Breast epithelium (tissue), 4 donors: ENCODE data around the gene ORC1. TPM values are rescaled to one million over a fixed set of nuclear protein-coding genes. Genes with fewer than 3 reads are reported as not detected.
A peak's percentile ranks its signal among the peaks of the same experiment; 100 is the strongest.

Experiments
- DNase-seq, 2 donors: peaks; one replicate each; pipeline ENCODE4 v3.0.0-alpha.2; 2019; ENCODE audit warnings: low spot score in 2 of 2
- H3K27ac ChIP-seq, 2 donors: fragments of 200-600 bp; sonication (generic) in 1 of 2; one replicate each; pipeline ENCODE4 v1.5.1; 2016 to 2019; ENCODE audit warnings: mild to moderate bottlenecking in 1 of 2
- H3K27me3 ChIP-seq, 2 donors: fragments of 200-600 bp; sonication (generic) in 1 of 2; one replicate each; pipeline versions ENCODE4 v1.5.1 to v1.6.0; 2017 to 2019; ENCODE audit warnings: control low read depth in 1 of 2, mild to moderate bottlenecking in 1 of 2
- H3K36me3 ChIP-seq: fragments of 200-600 bp; one replicate; pipeline ENCODE4 v1.5.1; 2019
- H3K4me1 ChIP-seq, 2 donors: fragments of 200-600 bp; sonication (generic); one replicate each; pipeline ENCODE4 v1.5.1; 2016 to 2019; ENCODE audit warnings: control low read depth in 1 of 2
- H3K4me3 ChIP-seq, 3 donors: fragments of 200-600 bp; sonication (generic); 1 replicate in 2 of 3; 2 replicates in 1 of 3; pipeline ENCODE4 v1.5.1; 2016 to 2019; ENCODE audit warnings: mild to moderate bottlenecking in 3 of 3, moderate library complexity in 2 of 3
- H3K9me3 ChIP-seq, 2 donors: fragments of 200-600 bp; sonication (generic) in 1 of 2; one replicate each; pipeline ENCODE4 v1.5.1; 2016 to 2019; ENCODE audit warnings: control low read depth in 1 of 2
- POLR2A ChIP-seq: fragments of 450-650 bp; IDR thresholded peaks from one replicate; pipeline ENCODE4 v1.6.1; 2016; ENCODE audit warnings: antibody characterized with exemption, mild to moderate bottlenecking, moderate library complexity
- POLR2AphosphoS5 ChIP-seq, 3 donors: sonication (generic); formaldehyde crosslinking; IDR thresholded peaks; one replicate each; pipeline ENCODE4 v1.6.1; 2017; ENCODE audit warnings: antibody characterized with exemption in 3 of 3
- intact Hi-C: fragments of 100-400 bp; cut with DNase I; formaldehyde crosslinking; loops from one replicate; pipeline ENCODE4 v1.15.1; 2023; ENCODE audit warnings: low total_unique reads
- total RNA-seq, 3 donors: library from RNA; depleted of rRNA; stranded (reverse); fragments of >200 nt; gene quantifications; one replicate each; pipeline ENCODE4 v1.1.0, GENCODE V29; 2016
- TF ChIP-seq, protein P1 (sequence below), 3 donors: fragments of 450-650 bp; IDR thresholded peaks; one replicate each; pipeline ENCODE4 v1.5.1; 2016 to 2017; ENCODE audit warnings: antibody characterized with exemption in 3 of 3, mild to moderate bottlenecking in 3 of 3, moderate library complexity in 3 of 3

Gene ORC1
- total RNA-seq, 3 donors from 2014 or later: 0.33 to 0.96 (median 0.73) TPM

DNA sequence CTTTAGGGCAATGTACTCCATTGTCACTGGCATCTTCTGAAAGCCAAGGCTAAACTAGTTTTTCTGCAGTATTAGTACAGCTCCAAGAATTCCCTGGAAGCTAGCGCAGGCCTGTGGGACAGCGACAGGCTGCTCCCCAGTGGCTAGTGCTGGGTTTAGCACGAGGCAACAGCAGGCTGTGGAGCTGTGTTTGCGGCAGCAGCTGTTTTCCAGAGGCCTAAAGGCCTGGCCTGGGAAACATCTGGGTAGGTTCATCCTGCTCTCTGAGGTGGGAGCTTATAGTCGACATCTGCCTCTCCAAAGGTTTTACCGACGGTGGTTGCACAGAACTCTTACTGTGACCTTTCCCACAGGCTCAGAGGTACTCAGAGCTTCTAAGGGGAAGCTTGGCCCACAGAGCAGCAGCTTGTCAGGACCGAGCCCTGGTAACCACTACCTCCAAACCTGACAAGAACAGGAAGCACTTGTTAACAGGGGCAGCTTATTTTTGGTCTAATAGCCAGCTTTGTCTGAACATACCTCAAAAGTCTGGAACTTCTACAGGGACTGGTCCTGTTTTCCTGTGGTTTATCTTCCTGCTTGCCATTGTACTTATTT lies 55.4 kb downstream of the ORC1 start:
- no peaks in the 10 kb centered on the region for H3K27me3 ChIP-seq
- TF ChIP-seq, protein P1, sequence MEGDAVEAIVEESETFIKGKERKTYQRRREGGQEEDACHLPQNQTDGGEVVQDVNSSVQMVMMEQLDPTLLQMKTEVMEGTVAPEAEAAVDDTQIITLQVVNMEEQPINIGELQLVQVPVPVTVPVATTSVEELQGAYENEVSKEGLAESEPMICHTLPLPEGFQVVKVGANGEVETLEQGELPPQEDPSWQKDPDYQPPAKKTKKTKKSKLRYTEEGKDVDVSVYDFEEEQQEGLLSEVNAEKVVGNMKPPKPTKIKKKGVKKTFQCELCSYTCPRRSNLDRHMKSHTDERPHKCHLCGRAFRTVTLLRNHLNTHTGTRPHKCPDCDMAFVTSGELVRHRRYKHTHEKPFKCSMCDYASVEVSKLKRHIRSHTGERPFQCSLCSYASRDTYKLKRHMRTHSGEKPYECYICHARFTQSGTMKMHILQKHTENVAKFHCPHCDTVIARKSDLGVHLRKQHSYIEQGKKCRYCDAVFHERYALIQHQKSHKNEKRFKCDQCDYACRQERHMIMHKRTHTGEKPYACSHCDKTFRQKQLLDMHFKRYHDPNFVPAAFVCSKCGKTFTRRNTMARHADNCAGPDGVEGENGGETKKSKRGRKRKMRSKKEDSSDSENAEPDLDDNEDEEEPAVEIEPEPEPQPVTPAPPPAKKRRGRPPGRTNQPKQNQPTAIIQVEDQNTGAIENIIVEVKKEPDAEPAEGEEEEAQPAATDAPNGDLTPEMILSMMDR (IDR thresholded peaks at IDR 0.05): peak in 1 of 3 donors; percentile 25
- no peak for TF ChIP-seq POLR2A
- no peaks in the 10 kb centered on the region for H3K4me1 ChIP-seq
- DNase-seq: peak in 1 of 2 donors; percentile 43
- H3K9me3 ChIP-seq: no peaks in the 10 kb centered on the region
- intact Hi-C loops: no loop called here
- H3K36me3 ChIP-seq: peaks cover 5% of the 10 kb centered on the region
- no peak overlapping the region for H3K4me3 ChIP-seq
- H3K27ac ChIP-seq: peak overlapping the region; percentile 39 to 42

DNA sequence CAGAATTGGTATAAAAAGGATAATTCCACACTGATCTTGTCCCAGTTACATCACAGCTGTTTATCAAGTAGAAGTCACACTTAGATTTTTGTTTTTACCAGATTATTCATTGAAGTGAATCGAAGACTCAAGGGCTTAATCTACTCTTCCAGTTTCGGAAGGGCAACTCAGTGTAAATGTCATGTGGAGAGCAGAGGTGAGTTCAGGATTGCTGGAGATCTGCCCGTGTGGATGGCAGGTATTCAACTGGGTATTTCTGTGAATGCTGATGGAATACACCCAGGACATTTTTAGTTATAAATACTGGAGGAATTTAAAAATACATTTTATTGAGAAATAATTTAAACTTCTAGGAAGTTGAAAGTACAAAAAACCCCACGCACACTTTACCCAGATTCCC lies 57.6 kb downstream of the ORC1 start:
- no peaks in the 10 kb centered on the region for H3K9me3 ChIP-seq
- TF ChIP-seq, protein P1 (IDR thresholded peaks at IDR 0.05): no peak
- TF ChIP-seq POLR2A: no peak
- TF ChIP-seq POLR2AphosphoS5 (IDR thresholded peaks at IDR 0.05): no peak
- no peak overlapping the region for H3K27ac ChIP-seq
- H3K4me3 ChIP-seq: no peak overlapping the region
- DNase-seq: peak in 1 of 2 donors; percentile 8
- H3K27me3 ChIP-seq: no peaks in the 10 kb centered on the region
- intact Hi-C loops: no loop called here
- H3K36me3 ChIP-seq: no peaks in the 10 kb centered on the region
- no peaks in the 10 kb centered on the region for H3K4me1 ChIP-seq

DNA sequence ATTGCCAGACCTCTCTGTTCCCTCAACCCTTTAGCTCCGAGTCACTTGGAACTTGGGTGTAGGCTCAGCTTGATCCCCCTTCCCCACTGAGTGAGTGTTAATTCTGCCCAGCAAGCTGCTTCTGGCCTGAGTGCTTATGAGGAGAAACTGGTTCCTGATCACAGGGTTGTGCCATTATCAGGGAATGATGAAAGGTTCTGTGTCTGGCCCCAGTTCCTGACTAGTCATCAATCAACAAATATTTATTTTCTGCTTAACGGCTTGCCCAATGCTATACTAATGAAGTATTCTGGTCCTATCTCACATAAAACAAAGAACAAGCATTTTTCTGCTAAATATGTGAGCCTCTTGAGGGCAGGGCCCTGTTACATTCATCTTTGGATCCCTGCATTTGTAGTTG lies 59.0 kb downstream of the ORC1 start:
- DNase-seq: peak in 1 of 2 donors; percentile 6
- H3K27me3 ChIP-seq: no peaks in the 10 kb centered on the region
- no peak overlapping the region for H3K4me3 ChIP-seq
- H3K27ac ChIP-seq: no peak overlapping the region
- no peaks in the 10 kb centered on the region for H3K4me1 ChIP-seq
- no peaks in the 10 kb centered on the region for H3K9me3 ChIP-seq
- intact Hi-C loops: no loop called here
- no peaks in the 10 kb centered on the region for H3K36me3 ChIP-seq
- TF ChIP-seq, protein P1 (IDR thresholded peaks at IDR 0.05): no peak
- TF ChIP-seq POLR2A (no peak), POLR2AphosphoS5 (IDR thresholded peaks at IDR 0.05) (no peak)

DNA sequence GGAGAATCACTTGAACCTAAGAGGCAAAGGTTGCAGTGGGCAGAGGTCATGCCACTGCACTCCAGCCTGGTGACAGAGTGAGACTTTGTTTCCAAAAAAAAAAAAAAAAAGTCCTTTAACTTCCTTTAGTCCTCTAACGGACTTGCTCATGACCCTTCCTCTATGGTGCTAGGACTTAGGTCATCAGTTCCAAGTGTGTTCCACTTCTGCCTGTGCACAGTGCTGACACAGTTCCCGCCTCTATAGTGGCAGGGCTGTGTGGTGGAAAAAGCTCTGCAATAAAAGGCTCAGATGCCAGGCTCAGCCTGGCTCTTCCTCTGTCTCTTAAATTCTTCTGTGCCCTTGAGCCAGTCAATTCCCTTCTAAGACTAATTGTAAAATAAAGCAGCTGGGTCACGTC lies 60.2 kb downstream of the ORC1 start:
- Histone ChIP-seq H3K36me3 (no peaks in the 10 kb centered on the region), H3K9me3 (no peaks in the 10 kb centered on the region), H3K27ac (no peak overlapping the region), H3K4me3 (no peak overlapping the region), H3K27me3 (no peaks in the 10 kb centered on the region), H3K4me1 (no peaks in the 10 kb centered on the region)
- TF ChIP-seq, protein P1 (IDR thresholded peaks at IDR 0.05): no peak
- no peak for TF ChIP-seq POLR2A
- TF ChIP-seq POLR2AphosphoS5 (IDR thresholded peaks at IDR 0.05): no peak
- no peak for DNase-seq
- intact Hi-C loops: loop anchor here (5.0 kb wide), 1 partner anchor 533 kb away; no protein-coding TSS in a partner anchor

DNA sequence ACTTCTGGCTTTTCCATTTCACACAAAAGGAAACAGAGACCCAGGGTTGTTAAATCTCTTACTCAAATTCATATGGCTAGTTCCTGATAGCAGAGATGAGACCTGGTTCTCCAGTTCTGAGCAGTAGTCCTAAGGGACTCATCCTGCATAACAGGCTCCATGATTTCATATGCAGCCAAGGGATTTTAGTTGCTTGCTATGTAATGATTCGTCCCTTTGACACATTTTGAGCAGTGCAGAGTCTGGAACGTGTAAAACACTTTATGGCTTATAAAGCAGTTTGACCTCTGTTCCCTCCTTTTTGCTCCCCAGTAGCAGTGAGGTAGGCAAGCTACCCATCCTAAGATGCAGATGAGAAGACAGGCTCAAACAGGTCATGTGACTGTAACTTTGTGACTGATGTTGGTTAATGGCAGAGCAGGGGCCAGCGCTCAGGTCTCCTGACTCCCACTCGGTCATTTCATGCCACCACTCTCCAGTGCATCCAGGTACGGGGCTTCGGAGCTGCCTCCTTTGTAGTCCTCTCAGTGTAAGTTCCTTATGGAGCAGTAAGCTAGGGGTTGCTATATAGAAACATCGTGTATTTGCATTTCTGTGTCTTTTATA lies 62.5 kb downstream of the ORC1 start:
- H3K27me3 ChIP-seq: no peaks in the 10 kb centered on the region
- H3K4me3 ChIP-seq: no peak overlapping the region
- peak in 1 of 2 donors; percentile 2 for DNase-seq
- no peaks in the 10 kb centered on the region for H3K36me3 ChIP-seq
- H3K9me3 ChIP-seq: no peaks in the 10 kb centered on the region
- TF ChIP-seq POLR2AphosphoS5 (IDR thresholded peaks at IDR 0.05): no peak
- TF ChIP-seq, protein P1 (IDR thresholded peaks at IDR 0.05): no peak
- no peak for TF ChIP-seq POLR2A
- intact Hi-C loops: loop anchor here (5.0 kb wide), 1 partner anchor 536 kb away; no protein-coding TSS in a partner anchor
- no peak overlapping the region for H3K27ac ChIP-seq
- H3K4me1 ChIP-seq: no peaks in the 10 kb centered on the region
